ENCODE results near the gene KRT40.

KRT40 gene

DNA sequence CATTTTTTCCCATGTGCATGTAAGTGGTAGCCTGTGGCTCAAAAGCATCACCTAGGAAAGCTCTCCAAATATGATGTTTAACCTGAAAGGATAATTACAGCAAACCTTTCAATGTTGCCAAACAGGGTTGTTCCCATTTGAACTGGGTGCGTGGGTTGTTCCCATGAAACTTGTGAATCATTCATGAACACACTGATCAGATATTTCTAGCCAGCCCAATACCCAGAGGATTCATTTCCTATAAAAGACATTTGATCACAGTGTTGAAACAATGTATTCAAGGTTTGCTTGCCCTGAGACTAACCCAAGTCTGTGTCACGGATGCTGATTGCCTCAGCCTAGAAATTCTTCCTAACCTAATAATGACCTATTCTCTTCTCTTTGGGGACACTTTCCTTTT is 30.2 kb downstream of the KRT40 start:
- H3K4me3 ChIP-seq (ENCODE audit: low read depth, low read length): no peak overlapping the region

DNA sequence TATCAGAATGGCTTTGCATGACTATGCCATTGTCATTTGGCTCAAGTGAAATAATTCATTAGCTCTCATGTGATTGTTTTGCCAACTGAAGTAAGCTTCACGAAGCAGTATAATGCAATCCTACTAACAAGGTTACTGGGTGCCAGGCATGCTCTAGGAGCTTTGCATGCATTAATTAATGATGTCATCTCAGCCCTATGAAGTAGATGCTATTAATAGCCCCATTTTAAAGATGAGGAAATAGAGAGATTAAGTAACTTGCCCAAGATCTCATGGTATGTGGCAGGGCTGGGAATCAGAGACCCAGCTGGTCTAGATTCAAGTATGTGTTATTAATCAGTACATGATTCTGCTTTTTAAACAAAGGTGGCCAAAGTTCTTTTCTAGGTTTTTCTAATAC is 31.5 kb downstream of the KRT40 start:
- no peak overlapping the region for H3K4me3 ChIP-seq (ENCODE audit: low read depth, low read length)

DNA sequence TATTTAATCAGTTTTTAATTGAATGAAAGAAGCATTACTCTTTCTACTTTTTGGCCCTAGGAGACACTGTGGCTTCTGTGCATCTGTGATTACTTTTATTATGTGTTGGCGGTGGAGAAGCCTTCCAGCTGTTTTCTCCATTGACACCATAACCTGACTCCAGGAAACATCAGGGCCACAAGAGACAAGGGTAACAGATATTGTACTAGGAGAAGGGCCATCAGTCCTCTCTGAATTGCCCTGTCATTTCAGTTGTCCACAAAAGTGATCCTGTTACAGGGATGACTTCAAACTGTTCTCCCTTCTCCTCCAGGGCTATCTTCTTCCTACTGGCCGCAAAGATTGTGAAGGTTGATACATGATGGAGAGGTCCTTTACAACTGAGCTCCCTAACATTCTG is 32.0 kb downstream of the KRT40 start:
- H3K4me3 ChIP-seq (ENCODE audit: low read depth, low read length): no peak overlapping the region

DNA sequence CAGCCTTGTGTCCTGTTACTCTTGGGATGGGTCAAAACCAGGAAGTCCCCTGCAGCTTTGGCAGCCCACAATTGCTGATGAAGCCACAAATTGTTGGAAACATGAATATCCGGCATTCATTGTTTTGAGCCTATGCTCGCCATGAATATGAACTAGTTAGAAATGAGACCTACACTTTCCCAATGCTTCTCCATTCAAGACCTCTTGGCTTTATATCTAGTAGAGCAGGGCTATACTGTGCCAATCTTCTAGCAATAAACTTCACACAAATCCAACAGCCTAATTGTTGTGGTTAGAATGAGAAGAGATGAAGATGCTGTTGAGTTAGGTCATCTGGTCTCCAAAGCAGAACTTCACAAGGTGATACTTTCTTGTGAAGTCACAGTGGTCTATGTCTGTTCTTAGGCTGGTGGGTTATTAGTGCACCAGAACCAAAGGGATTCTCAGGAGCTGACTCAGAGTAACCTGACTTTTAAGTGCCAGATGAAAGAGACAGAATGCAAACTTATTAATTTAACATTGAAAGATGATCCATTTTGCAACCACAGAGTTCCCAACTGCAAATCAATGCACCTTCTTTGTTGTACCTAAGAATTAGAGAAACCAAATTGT is 33.0 kb downstream of the KRT40 start:
- H3K4me3 ChIP-seq (ENCODE audit: low read depth, low read length): no peak overlapping the region

DNA sequence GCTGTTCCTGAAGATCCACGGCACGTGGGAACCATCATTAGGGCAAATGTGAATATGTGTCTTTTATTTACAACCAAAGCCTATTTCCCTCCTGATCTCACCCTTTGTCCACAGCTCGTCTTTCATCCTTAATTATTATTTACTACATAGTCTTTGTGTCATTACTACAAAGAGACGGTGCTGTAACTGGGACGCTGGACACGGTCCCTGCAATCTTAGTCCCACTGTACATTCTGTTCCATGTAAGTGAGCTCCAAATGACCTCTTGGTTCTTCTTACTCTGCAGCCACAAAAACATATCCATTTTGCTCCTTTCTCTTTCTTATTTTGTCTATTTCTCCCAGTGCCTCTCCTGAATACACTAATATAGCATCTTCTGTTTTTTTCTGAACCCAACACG is 34.0 kb downstream of the KRT40 start:
- no peak overlapping the region for H3K4me3 ChIP-seq (ENCODE audit: low read depth, low read length)

DNA sequence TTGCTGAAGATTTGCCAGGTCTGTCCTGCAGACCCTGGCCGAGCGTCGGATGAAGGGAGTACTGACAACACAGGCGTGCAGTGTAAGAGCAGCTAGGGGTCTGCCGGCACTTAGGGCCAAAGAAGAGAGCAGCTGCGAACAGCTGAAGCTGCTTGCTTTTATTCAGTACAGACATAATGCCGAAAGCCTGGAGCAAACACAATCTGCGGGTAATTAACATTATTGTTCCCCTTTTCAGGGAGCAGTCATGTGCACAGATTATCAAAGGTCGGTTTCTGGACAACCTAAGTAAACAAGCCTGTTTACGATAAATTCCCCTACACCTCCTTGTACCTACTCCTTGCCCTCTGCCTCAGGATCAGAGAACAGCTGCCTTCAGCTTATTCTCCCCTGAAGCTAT is 34.7 kb downstream of the KRT40 start:
- no peak overlapping the region for H3K4me3 ChIP-seq (ENCODE audit: low read depth, low read length)

DNA sequence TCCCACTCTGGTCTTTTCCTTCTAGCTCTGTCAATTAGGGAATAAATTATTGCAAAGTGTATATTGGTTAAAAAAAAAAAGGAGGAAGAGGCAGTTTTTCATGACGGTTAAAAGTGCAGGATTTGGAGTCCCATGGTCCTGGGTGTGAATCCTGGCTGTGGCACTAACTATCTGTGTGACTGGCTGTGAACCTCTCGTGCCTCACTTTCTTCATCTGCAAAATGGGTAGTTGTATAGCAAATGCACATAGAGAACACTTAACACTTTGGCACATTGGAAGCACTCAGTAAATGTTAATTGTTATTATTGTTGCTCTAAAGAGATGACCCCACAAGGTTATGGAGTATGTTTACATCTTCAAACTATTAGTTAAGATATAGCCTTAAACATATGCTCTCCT is 36.2 kb downstream of the KRT40 start:
- no peak overlapping the region for H3K4me3 ChIP-seq (ENCODE audit: low read depth, low read length)

DNA sequence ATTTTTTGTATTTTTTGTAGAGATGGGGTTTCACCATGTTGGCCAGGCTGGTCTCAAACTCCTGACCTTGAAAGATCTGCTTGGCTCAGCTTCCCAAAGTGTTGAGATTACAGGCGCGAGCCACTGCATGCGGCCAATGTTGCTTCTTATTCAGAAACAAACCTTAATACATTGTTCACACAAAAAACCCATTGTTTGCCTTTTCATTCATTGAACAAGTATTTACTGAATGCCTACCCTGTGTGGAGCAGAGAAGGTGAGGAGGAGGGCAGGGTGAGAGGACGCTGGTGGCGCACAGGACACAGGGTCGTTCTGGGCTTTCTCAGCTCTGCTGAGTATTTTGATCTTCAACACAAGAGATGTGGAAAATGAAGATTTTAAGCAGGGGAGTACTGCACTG is 38.7 kb downstream of the KRT40 start:
- H3K4me3 ChIP-seq (ENCODE audit: low read depth, low read length): no peak overlapping the region

DNA sequence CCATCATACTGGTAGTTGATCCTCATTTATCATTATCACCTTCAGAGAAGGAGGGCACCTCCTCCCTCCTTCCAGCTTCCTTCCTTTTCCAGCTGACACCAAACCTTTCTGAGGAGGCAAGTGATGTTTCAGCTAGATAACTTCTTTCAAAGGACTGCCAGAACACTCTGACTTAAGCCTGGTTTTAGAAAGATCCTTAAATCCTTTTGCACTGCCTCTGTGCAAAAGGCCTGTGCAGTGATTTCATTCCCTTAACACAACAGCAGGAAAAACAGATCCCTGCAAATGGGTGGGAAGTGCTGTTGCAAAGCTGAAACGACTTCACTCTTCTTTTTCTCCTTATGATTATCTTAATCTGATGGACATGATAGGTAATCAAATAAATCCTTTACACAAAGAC is 39.6 kb downstream of the KRT40 start:
- H3K4me3 ChIP-seq (ENCODE audit: low read depth, low read length): no peak overlapping the region

DNA sequence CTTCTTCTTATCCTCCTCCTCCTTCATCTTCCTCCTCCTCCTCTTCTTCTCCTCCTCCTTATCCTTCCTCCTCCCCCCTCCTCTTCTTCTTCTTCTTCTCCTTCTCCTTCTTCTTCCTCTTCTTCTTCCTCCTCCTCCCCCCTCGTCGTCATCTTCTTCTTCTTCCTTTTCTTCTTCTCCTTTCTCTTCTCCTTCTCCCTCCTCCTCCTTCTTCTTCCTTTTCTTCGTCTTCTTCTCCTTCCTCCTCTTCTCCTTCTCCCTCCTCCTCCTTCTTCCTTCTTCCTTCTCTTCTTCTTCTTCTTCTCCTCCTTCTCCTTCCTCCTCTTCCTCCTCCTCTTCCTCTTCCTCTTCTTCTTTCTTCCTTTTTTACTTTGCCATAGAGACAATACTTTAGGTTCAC is 41.6 kb downstream of the KRT40 start:
- no peak overlapping the region for H3K4me3 ChIP-seq (ENCODE audit: low read depth, low read length)

DNA sequence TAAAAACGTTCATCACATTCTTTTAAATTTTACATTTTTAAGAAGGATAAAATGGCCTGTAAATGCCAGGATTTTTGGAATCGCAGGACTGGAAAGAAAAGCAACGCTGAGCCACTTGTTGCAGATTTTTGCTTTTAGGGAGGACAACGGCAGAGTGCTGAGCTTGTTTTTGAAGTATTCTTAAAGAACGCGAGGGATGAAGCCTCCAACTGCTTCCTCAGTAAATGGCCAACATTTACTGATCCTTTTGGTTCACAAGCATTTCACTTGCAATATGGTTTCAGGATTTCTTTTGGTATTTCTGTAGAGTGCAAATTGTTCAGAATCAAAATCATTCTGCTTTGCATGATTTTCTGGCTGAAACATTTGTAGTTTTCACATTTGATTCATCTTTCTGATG is 43.9 kb downstream of the KRT40 start:
- H3K4me3 ChIP-seq (ENCODE audit: low read depth, low read length): no peak overlapping the region

DNA sequence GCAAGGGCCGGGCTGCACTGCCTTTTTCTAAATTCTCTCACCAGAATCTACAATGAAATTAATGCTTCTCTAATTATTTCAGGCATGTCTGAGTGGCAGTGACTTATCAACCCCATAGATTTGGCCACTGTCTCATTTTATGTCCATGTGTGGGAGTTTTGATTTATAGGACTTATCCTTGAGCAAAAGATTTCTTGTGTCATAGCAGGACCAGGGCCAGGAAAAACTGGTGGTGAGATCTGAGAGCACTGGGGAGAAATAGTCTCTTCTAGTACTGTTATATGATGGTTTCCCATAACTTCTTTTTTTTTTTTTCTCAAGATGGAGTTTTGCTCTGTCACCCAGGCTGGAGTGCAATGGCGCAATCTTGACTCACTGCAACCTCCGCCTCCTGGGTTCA is 45.1 kb downstream of the KRT40 start:
- H3K4me3 ChIP-seq (ENCODE audit: low read depth, low read length): no peak overlapping the region

DNA sequence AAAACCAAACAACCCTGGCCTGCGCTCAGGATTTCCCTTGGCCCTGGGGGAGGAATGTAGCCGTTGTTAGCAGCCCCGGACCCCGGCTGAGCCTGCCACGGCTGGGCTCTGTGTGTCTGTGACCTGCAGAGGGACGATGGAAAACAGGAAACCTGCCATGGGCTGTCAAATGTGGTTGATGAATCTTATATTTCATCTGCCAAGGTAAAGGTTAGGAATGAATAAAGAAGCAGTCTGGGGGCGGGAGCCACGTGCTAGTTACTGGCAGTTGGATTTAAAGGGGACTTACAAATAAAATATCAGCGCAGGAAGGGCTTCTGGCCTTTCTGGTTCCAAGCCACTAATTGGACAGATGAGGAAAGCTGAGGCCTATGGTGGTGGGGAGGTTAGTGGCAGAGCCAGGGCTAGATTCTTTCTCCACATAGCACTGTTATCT is 46.7 kb downstream of the KRT40 start, which contains the start of gene KRT23:
TSS of gene KRT23 (minus strand) at position 263 of the 436 bp plus-strand sequence. CDS start 1,043 bp downstream, outside the sequence.
- H3K4me3 ChIP-seq (ENCODE audit: low read depth, low read length): no peak within 1 kb of the TSS

DNA sequence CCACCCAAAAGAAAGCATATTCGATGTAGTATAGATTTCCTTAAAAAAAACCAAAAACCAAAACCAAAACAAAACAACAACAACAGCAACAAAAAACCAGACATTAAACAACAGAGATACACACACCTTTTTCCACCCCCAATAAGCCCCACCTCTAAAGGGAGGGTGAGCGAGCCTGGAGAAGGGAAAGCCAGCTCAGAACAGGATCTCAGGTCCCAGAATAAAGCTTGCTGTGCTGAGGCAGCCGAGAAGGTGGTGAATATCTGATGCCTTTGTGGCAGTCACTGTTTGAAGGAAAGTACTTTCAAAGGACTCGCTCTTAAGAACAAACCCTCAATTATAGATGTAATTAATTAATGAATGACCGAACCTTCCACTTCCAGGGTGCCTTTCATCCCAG is 47.1 kb downstream of the KRT40 start:
- no peak overlapping the region for H3K4me3 ChIP-seq (ENCODE audit: low read depth, low read length)

DNA sequence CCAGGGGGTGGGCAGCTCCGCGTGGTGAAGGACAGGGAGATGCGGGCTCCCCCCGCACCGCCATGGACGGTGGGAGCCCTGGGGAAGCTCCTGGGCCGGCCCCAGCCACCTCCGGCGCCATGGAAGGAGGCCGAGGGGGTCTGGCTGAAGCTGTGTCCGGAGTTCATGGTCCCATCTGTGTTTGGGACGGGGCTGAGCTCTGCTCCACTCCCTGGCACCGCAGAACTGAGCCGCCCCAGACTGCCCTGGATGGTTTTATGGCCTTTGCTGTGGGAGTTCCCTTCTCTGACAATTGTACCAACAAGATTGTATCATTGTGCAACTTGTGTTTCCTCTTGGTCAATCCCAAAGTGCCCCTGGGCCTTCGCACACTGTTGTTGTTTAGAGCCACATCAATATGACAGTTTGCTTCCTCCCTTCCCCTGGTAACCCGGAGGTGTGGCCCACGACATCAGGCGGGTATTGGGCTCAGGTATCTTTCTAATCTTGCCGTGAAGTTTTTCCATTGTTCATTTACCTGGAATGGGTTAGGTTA is 47.6 kb downstream of the KRT40 start:
- no peak overlapping the region for H3K4me3 ChIP-seq (ENCODE audit: low read depth, low read length)

DNA sequence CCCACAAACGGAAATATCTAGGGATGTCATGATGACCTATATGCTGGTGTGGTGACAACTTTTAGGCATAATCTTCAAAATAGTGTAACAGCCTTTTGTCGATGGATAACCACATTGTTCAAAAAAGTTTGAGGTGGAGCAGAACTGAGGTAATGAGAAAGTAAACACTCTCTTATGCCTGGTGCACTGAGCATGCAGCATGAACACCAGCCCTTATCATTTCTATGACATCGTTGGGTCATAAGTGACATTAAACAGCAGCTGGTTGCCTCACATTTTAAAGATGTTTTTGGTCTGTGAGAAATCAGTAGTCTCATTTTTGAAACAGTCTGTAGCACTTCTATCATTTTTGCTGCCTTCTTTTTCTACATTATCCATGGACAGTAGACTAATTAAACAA is 48.5 kb downstream of the KRT40 start:
- no peak overlapping the region for H3K4me3 ChIP-seq (ENCODE audit: low read depth, low read length)

DNA sequence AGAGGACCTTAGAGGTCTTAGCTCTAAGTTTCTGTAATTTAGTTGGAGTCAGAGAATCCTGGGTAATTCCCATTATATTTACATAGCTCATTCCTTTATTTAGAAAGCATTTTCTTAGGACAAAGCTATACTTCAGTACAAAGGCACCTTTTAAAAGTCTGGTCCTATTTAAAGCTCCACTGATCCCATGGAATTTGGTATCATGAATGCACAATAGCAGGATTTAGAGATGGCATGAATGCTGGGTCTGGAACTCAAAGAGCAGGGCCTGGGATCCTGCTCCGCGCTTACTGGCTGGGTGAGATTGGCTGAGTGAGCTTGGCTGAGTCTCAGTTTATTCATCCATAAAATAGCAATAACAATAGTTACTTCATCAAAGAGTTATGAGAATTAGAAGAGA is 51.5 kb downstream of the KRT40 start:
- no peak overlapping the region for H3K4me3 ChIP-seq (ENCODE audit: low read depth, low read length)

DNA sequence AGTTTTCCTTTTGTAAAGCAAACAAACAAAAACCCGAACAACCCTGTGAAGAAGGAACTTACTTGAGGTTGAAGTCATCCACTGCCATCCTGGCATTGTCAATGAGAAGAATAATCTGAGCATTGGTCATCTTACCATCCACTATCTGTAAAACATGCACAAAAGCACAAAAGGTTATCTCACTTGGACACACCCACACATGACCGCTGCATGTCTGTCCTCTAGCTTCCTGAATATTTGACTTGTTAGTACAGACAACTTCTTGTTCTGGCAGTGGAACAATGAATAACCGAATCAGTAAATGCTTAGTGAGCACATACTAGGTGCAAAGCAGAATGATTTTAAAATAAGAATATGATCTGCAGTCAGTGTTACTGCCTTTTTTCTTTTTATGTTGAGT is 52.8 kb downstream of the KRT40 start:
- H3K4me3 ChIP-seq (ENCODE audit: low read depth, low read length): no peak overlapping the region

Data from iPS-11a (cell line).